ENCODE data around the gene TNP1. TPM values are rescaled to one million over a fixed set of nuclear protein-coding genes. Genes with fewer than 3 reads are reported as not detected.

Gene TNP1
- total and polyA plus RNA-seq, 2 experiments from 2014 or later, result not detected

DNA sequence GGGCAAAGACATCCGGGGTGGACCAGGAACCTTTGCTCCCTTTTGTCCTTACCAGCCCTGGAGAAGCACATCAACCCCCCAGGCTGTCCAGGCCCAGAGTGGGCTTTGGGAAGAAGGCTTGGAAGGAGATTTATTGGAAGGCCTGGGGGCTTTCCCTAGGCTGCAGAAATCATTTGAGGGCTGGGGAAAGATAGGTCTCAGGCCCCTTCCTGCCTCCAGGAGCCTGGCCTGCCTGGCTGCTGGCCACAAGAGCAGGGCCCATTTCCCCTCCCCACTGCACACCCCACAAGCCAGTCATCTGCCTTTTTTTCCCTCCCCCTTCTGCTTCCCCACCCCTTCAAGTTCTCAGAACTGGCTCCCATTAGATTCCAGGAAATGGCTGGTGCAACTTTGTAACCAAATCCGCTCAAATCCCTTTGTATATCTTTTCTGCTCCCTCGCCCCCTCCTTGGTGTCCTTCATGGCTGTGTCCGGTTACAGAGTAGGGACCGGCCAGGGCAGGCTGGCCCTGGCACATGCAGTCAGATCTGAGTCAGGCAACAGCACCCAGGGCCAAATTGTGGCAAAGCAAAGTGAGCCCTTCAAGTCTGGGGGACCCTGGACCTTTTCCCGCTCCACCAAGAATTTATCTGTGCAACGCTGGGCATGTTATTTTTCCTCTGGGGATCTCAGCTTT, 20.8 kb upstream of the TNP1 start (continued):
- TF ChIP-seq, protein P1, sequence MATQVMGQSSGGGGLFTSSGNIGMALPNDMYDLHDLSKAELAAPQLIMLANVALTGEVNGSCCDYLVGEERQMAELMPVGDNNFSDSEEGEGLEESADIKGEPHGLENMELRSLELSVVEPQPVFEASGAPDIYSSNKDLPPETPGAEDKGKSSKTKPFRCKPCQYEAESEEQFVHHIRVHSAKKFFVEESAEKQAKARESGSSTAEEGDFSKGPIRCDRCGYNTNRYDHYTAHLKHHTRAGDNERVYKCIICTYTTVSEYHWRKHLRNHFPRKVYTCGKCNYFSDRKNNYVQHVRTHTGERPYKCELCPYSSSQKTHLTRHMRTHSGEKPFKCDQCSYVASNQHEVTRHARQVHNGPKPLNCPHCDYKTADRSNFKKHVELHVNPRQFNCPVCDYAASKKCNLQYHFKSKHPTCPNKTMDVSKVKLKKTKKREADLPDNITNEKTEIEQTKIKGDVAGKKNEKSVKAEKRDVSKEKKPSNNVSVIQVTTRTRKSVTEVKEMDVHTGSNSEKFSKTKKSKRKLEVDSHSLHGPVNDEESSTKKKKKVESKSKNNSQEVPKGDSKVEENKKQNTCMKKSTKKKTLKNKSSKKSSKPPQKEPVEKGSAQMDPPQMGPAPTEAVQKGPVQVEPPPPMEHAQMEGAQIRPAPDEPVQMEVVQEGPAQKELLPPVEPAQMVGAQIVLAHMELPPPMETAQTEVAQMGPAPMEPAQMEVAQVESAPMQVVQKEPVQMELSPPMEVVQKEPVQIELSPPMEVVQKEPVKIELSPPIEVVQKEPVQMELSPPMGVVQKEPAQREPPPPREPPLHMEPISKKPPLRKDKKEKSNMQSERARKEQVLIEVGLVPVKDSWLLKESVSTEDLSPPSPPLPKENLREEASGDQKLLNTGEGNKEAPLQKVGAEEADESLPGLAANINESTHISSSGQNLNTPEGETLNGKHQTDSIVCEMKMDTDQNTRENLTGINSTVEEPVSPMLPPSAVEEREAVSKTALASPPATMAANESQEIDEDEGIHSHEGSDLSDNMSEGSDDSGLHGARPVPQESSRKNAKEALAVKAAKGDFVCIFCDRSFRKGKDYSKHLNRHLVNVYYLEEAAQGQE (IDR thresholded peaks at IDR 0.05; ENCODE audit: unreplicated experiment), result no peak
- TF ChIP-seq NANOG (IDR thresholded peaks at IDR 0.05; ENCODE audit: borderline replicate concordance), result no peak
- no peak for TF ChIP-seq POLR2AphosphoS5 (IDR thresholded peaks at IDR 0.05; ENCODE audit: low read depth)
- no peak for TF ChIP-seq ZNF331 (CRISPR knock-in tag; IDR thresholded peaks at IDR 0.05; ENCODE audit: low read depth)
- TF ChIP-seq CREB1 (CRISPR knock-in tag; IDR thresholded peaks at IDR 0.05; ENCODE audit: low read depth), result no peak
- TF ChIP-seq STAT1 (IDR thresholded peaks at IDR 0.05; ENCODE audit: unreplicated experiment), result no peak
- TF ChIP-seq EZH2 (IDR thresholded peaks at IDR 0.05; ENCODE audit: low read depth, unreplicated experiment), result no peak

DNA sequence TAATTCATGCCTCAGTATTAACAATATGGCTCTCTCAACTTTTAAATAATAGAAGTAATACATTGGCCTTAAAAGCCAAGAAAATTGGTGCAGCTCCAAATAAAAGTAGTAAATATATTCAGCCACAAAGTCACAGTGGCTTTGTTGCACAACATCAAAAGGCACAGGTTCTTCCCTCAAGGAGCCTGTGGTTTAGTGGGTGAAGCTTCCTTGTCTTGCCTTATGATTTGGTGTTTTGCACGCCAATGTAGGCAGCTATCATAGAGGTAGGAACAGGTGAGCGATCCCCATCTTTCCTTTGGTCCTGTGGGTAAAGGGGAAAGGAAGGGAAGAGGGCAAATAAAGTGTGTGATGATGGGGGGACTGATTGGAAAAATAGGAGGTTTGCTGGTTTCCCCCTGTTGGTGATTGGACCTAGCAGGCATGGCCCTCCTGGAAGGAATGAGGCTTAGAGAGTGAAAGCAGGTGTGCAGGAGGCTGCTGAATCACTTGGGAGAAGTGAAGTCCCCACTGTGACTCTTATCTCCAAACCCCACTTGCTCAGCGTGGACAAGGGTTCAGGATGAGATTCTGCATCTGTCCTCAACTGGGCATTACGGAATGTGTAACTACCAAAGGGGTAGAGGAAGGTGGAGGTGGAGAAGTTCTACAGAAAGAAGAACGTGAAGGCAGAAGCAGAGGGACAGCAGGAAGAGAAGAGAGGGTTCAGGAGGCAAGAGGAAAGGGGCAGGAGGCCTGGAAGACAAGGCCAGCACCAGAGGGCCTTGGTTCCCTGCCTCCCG, 20.1 kb upstream of the TNP1 start:
- H3K9me2 ChIP-seq (ENCODE audit: insufficient read depth), result no peaks in the 10 kb centered on the region; the same call in 1 of the 2 replicates
- ATAC-seq, result no peak

More for the DNA sequence above, 20.1 kb upstream of the TNP1 start:
- Histone ChIP-seq H3K27me3 (ENCODE audit: insufficient read depth) (no peaks in the 10 kb centered on the region), H2AFZ (no peak overlapping the region), H3K79me2 (replicated peaks; ENCODE audit: insufficient read depth) (no peaks in the 10 kb centered on the region), H3K36me3 (ENCODE audit: insufficient read depth) (no peaks in the 10 kb centered on the region), H3K4me1 (ENCODE audit: insufficient read depth) (no peaks in the 10 kb centered on the region), H3K4me2 (no peak overlapping the region), H3K4me3 (no peak overlapping the region), H4K20me1 (replicated peaks; ENCODE audit: insufficient read depth) (no peaks in the 10 kb centered on the region), H3F3A (replicated peaks; ENCODE audit: low read depth) (no peaks in the 10 kb centered on the region), H3K27ac (ENCODE audit: low read depth) (no peak overlapping the region)
- Mint-ChIP-seq H3K4me1 (no peaks in the 10 kb centered on the region; the same call in 2 of the 3 replicates), H3K9me3 (peaks cover 3% of the 10 kb centered on the region; the same call in 2 of the 3 replicates), H3K36me3 (ENCODE audit: low read depth) (no peaks in the 10 kb centered on the region; the same call in 2 of the 3 replicates), H3K27me3 (ENCODE audit: insufficient read depth, low read depth, poor library complexity) (peaks cover 3% of the 10 kb centered on the region), H3K27ac (no peak overlapping the region), H3K4me3 (no peak overlapping the region)
- TF ChIP-seq, protein P2, sequence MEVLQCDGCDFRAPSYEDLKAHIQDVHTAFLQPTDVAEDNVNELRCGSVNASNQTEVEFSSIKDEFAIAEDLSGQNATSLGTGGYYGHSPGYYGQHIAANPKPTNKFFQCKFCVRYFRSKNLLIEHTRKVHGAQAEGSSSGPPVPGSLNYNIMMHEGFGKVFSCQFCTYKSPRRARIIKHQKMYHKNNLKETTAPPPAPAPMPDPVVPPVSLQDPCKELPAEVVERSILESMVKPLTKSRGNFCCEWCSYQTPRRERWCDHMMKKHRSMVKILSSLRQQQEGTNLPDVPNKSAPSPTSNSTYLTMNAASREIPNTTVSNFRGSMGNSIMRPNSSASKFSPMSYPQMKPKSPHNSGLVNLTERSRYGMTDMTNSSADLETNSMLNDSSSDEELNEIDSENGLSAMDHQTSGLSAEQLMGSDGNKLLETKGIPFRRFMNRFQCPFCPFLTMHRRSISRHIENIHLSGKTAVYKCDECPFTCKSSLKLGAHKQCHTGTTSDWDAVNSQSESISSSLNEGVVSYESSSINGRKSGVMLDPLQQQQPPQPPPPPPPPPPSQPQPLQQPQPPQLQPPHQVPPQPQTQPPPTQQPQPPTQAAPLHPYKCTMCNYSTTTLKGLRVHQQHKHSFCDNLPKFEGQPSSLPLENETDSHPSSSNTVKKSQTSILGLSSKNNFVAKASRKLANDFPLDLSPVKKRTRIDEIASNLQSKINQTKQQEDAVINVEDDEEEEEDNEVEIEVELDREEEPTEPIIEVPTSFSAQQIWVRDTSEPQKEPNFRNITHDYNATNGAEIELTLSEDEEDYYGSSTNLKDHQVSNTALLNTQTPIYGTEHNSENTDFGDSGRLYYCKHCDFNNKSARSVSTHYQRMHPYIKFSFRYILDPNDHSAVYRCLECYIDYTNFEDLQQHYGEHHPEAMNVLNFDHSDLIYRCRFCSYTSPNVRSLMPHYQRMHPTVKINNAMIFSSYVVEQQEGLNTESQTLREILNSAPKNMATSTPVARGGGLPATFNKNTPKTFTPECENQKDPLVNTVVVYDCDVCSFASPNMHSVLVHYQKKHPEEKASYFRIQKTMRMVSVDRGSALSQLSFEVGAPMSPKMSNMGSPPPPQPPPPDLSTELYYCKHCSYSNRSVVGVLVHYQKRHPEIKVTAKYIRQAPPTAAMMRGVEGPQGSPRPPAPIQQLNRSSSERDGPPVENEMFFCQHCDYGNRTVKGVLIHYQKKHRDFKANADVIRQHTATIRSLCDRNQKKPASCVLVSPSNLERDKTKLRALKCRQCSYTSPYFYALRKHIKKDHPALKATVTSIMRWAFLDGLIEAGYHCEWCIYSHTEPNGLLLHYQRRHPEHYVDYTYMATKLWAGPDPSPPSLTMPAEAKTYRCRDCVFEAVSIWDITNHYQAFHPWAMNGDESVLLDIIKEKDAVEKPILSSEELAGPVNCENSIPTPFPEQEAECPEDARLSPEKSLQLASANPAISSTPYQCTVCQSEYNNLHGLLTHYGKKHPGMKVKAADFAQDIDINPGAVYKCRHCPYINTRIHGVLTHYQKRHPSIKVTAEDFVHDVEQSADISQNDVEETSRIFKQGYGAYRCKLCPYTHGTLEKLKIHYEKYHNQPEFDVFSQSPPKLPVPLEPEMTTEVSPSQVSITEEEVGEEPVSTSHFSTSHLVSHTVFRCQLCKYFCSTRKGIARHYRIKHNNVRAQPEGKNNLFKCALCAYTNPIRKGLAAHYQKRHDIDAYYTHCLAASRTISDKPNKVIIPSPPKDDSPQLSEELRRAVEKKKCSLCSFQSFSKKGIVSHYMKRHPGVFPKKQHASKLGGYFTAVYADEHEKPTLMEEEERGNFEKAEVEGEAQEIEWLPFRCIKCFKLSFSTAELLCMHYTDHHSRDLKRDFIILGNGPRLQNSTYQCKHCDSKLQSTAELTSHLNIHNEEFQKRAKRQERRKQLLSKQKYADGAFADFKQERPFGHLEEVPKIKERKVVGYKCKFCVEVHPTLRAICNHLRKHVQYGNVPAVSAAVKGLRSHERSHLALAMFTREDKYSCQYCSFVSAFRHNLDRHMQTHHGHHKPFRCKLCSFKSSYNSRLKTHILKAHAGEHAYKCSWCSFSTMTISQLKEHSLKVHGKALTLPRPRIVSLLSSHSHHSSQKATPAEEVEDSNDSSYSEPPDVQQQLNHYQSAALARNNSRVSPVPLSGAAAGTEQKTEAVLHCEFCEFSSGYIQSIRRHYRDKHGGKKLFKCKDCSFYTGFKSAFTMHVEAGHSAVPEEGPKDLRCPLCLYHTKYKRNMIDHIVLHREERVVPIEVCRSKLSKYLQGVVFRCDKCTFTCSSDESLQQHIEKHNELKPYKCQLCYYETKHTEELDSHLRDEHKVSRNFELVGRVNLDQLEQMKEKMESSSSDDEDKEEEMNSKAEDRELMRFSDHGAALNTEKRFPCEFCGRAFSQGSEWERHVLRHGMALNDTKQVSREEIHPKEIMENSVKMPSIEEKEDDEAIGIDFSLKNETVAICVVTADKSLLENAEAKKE (CRISPR knock-in tag; IDR thresholded peaks at IDR 0.05), result no peak
- no peak for TF ChIP-seq ZNF331 (CRISPR knock-in tag; IDR thresholded peaks at IDR 0.05; ENCODE audit: low read depth)
- no peak for DNase-seq (ENCODE audit: low spot score)
